MCF 10A (cell line): ENCODE measurements around the gene MAT2B. TPM values are rescaled to one million over a fixed set of nuclear protein-coding genes. Genes with fewer than 3 reads are reported as not detected.

Source experiments
- BruUV-seq: library from RNA; stranded (reverse); fragments of 400-500 nt; replicated peaks from 2 replicates; lab custom pipeline; 2021; lab: Mats Ljungman, UMichigan
- CTCF ChIA-PET: fragments of 300-600 bp; sonication (Branson Sonifier 250); formaldehyde crosslinking; extraction: SDS; loops from one replicate; lab custom pipeline; 2021; ENCODE audit warnings: antibody characterized with exemption, inconsistent platforms; lab: Yijun Ruan, JAX
- POLR2A ChIA-PET: fragments of 300-600, 350-650 bp; sonication (Branson Sonifier 250); formaldehyde crosslinking; extraction: SDS; loops from one replicate; lab custom pipeline; 2020; ENCODE audit warnings: antibody characterized with exemption, inconsistent platforms; lab: Yijun Ruan, JAX
- DNase-seq: peaks from one replicate; pipeline ENCODE4 v3.0.0-alpha.2; 2018; ENCODE audit not compliant: unreplicated experiment
- H3K27ac Mint-ChIP-seq: one replicate; pipeline ENCODE4 v1.8.0; 2022; ENCODE audit warnings: mild to moderate bottlenecking, low read depth, mixed read lengths; ENCODE audit not compliant: unreplicated experiment
- H3K27me3 Mint-ChIP-seq: one replicate; pipeline ENCODE4 v1.8.0; 2022; ENCODE audit warnings: mixed read lengths; ENCODE audit not compliant: insufficient read depth, unreplicated experiment
- H3K36me3 Mint-ChIP-seq: one replicate; pipeline ENCODE4 v1.8.0; 2022; ENCODE audit warnings: mild to moderate bottlenecking, moderate library complexity, mixed read lengths; ENCODE audit not compliant: insufficient read depth, unreplicated experiment
- H3K4me1 Mint-ChIP-seq: one replicate; pipeline ENCODE4 v1.8.0; 2022; ENCODE audit warnings: mixed read lengths; ENCODE audit not compliant: insufficient read depth, unreplicated experiment
- H3K4me3 Mint-ChIP-seq: one replicate; pipeline ENCODE4 v1.8.0; 2022; ENCODE audit warnings: mild to moderate bottlenecking, moderate library complexity, mixed read lengths; ENCODE audit not compliant: unreplicated experiment
- H3K9me3 Mint-ChIP-seq: one replicate; pipeline ENCODE4 v1.8.0; 2022; ENCODE audit warnings: mixed read lengths; ENCODE audit not compliant: unreplicated experiment
- intact Hi-C: fragments of 100-400 bp; cut with micrococcal nuclease; formaldehyde crosslinking; loops from 2 replicates; pipeline ENCODE4 v1.14.1; 2022
- total RNA-seq: library from RNA; stranded (reverse); gene quantifications from 2 replicates; pipeline ENCODE4 v1.2.3, GENCODE V29; 2022
- TF ChIP-seq, protein P1 (sequence below): fragments of 200-600 bp; IDR thresholded peaks from one replicate; pipeline ENCODE4 v1.8.0; 2022; ENCODE audit warnings: antibody characterized with exemption, mild to moderate bottlenecking; ENCODE audit not compliant: unreplicated experiment

The MAT2B gene
- total RNA-seq, 1 experiment from 2014 or later = 70.9 TPM

DNA sequence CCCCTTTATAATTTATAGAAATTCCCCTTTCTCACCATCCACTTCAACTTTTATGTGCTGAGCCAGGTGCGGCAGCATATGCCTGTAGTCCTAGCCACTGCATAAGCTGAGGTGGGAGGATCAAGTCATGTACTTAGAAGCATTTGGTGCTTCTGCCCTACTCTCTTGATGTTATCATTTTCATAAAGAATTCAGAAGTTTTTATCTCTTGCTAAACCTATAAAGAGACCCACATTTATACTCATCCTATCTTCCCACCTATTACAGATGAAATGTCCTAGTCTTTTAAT is 26.5 kb upstream of the MAT2B start:
- DNase-seq = no peak
- no TSS peak for BruUV-seq
- peaks cover 18% of the 10 kb centered on the region for H3K4me1 Mint-ChIP-seq
- H3K36me3 Mint-ChIP-seq = peaks cover 17% of the 10 kb centered on the region
- intact Hi-C loops = no loop called here
- H3K27me3 Mint-ChIP-seq = no peaks in the 10 kb centered on the region
- ChIA-PET POLR2A (interaction anchor here (0.6 to 18.0 kb wide), 9 partner anchors 10 to 53 kb away, joined by 3 to 284 read pairs (median 7); partner anchors contain the start of genes HMMR, MAT2B and NUDCD2), CTCF (interaction anchor here (1.0 to 2.6 kb wide), 5 partner anchors 10 to 29 kb away, joined by 3 to 7 read pairs (median 6); partner anchors contain the start of genes HMMR and NUDCD2)
- no peak overlapping the region for H3K4me3 Mint-ChIP-seq
- peak overlapping the region; percentile 80 for H3K27ac Mint-ChIP-seq
- TF ChIP-seq, protein P1, sequence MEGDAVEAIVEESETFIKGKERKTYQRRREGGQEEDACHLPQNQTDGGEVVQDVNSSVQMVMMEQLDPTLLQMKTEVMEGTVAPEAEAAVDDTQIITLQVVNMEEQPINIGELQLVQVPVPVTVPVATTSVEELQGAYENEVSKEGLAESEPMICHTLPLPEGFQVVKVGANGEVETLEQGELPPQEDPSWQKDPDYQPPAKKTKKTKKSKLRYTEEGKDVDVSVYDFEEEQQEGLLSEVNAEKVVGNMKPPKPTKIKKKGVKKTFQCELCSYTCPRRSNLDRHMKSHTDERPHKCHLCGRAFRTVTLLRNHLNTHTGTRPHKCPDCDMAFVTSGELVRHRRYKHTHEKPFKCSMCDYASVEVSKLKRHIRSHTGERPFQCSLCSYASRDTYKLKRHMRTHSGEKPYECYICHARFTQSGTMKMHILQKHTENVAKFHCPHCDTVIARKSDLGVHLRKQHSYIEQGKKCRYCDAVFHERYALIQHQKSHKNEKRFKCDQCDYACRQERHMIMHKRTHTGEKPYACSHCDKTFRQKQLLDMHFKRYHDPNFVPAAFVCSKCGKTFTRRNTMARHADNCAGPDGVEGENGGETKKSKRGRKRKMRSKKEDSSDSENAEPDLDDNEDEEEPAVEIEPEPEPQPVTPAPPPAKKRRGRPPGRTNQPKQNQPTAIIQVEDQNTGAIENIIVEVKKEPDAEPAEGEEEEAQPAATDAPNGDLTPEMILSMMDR = no peak
- H3K9me3 Mint-ChIP-seq = no peaks in the 10 kb centered on the region

DNA sequence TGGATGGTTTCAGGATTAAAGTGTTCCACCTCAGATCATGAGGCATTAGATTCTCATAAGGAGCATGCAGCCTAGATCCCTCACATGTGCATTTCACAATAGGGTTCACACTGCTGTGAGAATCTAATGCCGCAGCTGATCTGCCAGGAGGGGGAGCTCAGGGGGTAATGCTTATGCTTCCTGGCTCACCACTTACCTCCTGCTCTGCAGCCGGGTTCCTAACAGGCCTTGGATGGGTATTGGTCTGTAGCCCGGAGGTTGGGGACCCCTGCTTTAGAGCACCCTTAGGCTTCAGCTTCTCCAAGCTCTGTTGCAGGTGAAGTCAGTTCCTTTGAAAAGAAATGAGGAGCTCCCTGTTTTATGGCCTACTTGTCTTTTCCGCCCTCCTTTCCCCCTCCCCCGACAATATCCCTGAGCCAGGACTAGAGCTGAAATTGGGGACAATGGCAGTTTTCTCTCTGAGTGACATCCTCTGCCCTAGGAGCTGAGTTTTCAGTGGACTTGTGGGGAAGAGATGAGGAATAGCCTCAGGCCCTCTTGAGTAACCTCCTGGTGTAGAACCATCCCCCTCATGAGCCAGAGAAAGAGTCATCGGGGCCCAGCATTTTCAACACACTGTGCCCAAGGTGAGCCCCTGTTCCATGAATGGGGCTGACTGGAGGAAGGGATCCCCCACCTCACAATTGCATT is 16.2 kb upstream of the MAT2B start:
- CTCF ChIA-PET = interaction anchor here (0.6 to 2.0 kb wide), 10 partner anchors 9 to 1013 kb away, joined by 3 to 9 read pairs (median 5); no protein-coding TSS in a partner anchor
- DNase-seq = peak; percentile 66
- Mint-ChIP-seq H3K9me3 (no peaks in the 10 kb centered on the region), H3K27ac (peak overlapping the region; percentile 14), H3K4me3 (no peak overlapping the region), H3K4me1 (peaks cover 4% of the 10 kb centered on the region), H3K27me3 (no peaks in the 10 kb centered on the region), H3K36me3 (peaks cover 12% of the 10 kb centered on the region)
- intact Hi-C loops = no loop called here
- TF ChIP-seq, protein P1 = peak; percentile 14
- no TSS peak for BruUV-seq
- POLR2A ChIA-PET = interaction anchor here (1.2 to 4.6 kb wide), 7 partner anchors 10 to 29 kb away, joined by 3 to 23 read pairs (median 5); partner anchors contain the start of genes HMMR, MAT2B and NUDCD2

DNA sequence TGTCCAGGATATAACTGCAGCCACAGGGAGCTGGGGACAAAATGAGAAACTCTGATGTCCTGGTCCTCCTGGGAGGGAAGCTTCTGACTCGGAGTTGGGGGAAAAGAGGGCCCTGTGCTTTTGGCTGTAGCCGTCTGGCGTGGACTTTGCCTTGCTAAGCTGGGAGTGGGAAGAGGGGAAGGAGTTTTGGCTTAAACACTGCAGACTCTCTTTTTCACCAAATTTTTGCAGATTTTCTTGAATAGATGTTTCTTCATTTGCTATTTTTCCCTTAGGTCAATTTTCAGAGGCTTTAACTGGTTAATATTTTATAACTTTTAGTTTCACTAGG is 15.7 kb upstream of the MAT2B start:
- H3K36me3 Mint-ChIP-seq = peaks cover 12% of the 10 kb centered on the region
- no peaks in the 10 kb centered on the region for H3K27me3 Mint-ChIP-seq
- ChIA-PET CTCF (interaction anchor here (0.6 to 2.0 kb wide), 10 partner anchors 10 to 1014 kb away, joined by 3 to 9 read pairs (median 5); no protein-coding TSS in a partner anchor), POLR2A (interaction anchor here (0.8 to 4.6 kb wide), 7 partner anchors 9 to 30 kb away, joined by 3 to 23 read pairs (median 5); partner anchors contain the start of genes HMMR, MAT2B and NUDCD2)
- no peaks in the 10 kb centered on the region for H3K9me3 Mint-ChIP-seq
- peaks cover 4% of the 10 kb centered on the region for H3K4me1 Mint-ChIP-seq
- TF ChIP-seq, protein P1 = no peak
- BruUV-seq = no TSS peak
- no peak overlapping the region for H3K4me3 Mint-ChIP-seq
- intact Hi-C loops = no loop called here
- no peak overlapping the region for H3K27ac Mint-ChIP-seq
- no peak for DNase-seq

DNA sequence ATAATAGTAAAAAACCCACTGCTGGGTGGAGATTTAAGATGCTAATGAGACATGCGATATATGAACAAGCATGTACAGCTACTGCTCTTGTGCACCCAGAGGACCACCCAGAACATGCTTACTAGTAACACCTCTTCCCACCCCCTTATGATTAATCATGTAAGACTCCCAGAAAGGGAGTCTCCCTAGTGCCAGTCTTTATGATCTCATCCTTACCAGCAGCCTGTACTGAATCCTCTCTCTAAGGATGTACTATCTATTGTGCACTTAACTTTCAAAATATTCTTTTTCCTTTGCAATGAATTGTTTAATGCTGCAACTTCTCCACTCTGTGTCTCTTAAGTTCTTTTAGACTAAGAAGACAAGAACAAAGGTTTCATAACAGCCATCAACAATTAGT is 9.1 kb upstream of the MAT2B start:
- no peak for DNase-seq
- TF ChIP-seq, protein P1 = no peak
- intact Hi-C loops = no loop called here
- Mint-ChIP-seq H3K27me3 (no peaks in the 10 kb centered on the region), H3K27ac (no peak overlapping the region), H3K4me1 (peaks cover 7% of the 10 kb centered on the region), H3K36me3 (peaks cover 5% of the 10 kb centered on the region), H3K4me3 (no peak overlapping the region), H3K9me3 (no peaks in the 10 kb centered on the region)
- no TSS peak for BruUV-seq
- CTCF ChIA-PET = interaction anchor here (0.8 to 1.2 kb wide), 3 partner anchors 23 to 77 kb away, joined by 3 to 6 read pairs (median 3); no protein-coding TSS in a partner anchor
- POLR2A ChIA-PET = interaction anchor here (1.2 to 1.3 kb wide), 2 partner anchors 13 to 36 kb away, joined by 3 read pairs; partner anchors contain the start of genes HMMR and NUDCD2
